Measurements from ENCODE around the gene POLG. TPM values are rescaled to one million over a fixed set of nuclear protein-coding genes. Genes with fewer than 3 reads are reported as not detected.

Gene POLG
- total RNA-seq, 2 experiments from 2014 or later: 139 to 140 TPM

DNA sequence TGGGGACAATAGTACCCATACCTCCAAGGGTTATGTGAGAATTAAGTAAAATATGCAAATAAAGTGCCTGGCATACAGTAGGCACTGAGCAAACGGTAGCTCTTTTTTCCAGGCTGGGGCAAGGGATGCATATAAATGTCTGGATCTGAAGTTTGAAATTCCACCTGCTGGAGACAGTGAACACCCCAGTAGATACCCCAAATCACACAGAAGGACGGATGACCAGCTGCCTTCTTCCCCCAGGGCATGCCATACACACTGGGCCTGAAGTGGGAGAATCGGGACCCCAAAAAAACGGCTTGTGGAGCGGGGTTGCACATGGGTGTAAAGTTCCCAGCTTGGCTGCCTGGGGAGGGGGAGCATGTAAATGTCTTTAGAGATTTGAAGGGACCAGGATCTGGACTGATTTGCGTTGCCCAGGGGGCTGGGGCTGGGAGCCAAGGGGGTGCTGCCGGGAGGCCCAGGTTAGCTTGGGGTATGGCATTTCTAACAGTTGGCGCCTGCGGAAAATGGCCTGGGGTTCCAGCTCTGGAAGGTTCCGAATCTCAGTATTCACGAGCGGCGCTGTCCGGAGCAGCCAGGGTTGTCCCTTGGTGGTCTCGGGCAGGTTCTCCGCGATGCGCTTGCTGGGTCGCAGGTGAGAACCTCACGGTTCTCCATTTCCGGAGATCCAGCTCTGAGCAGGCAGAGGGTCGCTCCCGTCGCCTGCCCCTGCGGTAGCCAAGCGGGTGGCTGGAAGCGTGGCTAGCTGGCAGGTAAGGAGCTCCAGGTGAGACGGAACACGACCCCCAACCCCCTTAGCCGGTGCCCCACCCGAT is 42.6 kb upstream of the POLG start:
- Histone ChIP-seq H3K27me3 (ENCODE audit: control insufficient read depth in 1 of 2, insufficient read depth in 2 of 2, low read length in 2 of 2) (peaks cover 70 to 83% of the 10 kb centered on the region in 2 experiments), H3K27ac (ENCODE audit: low read depth in 1 of 2, low read length in 2 of 2) (no peak overlapping the region), H3K4me1 (ENCODE audit: insufficient read depth, low read length) (peaks cover 19% of the 10 kb centered on the region), H3K9me3 (ENCODE audit: control insufficient read depth in 1 of 2, insufficient read depth in 1 of 2, low read length in 2 of 2) (peaks cover 0 to 28% of the 10 kb centered on the region in 2 experiments), H3K36me3 (ENCODE audit: insufficient read depth, low read length) (no peaks in the 10 kb centered on the region), H3K4me3 (ENCODE audit: low read length) (peak overlapping the region; percentile 43)
- DNase-seq (no peak), ATAC-seq (ENCODE audit: poor library complexity) (no peak)
- Mint-ChIP-seq H3K4me3 (peak overlapping the region; percentile 38), H3K27ac (no peak overlapping the region), H3K36me3 (ENCODE audit: low read depth) (no peaks in the 10 kb centered on the region), H3K27me3 (peaks cover 87% of the 10 kb centered on the region), H3K4me1 (ENCODE audit: low read depth) (peaks cover 4% of the 10 kb centered on the region), H3K9me3 (no peaks in the 10 kb centered on the region)
- POLR2A ChIA-PET: no interaction called here
- intact Hi-C loops (cut with DNase I, micrococcal nuclease): no loop called here
- CTCF ChIA-PET: interaction anchor here (1.6 kb wide), 1 partner anchor 19 kb away, joined by 9 read pairs; no protein-coding TSS in a partner anchor
- TF ChIP-seq, protein P1, sequence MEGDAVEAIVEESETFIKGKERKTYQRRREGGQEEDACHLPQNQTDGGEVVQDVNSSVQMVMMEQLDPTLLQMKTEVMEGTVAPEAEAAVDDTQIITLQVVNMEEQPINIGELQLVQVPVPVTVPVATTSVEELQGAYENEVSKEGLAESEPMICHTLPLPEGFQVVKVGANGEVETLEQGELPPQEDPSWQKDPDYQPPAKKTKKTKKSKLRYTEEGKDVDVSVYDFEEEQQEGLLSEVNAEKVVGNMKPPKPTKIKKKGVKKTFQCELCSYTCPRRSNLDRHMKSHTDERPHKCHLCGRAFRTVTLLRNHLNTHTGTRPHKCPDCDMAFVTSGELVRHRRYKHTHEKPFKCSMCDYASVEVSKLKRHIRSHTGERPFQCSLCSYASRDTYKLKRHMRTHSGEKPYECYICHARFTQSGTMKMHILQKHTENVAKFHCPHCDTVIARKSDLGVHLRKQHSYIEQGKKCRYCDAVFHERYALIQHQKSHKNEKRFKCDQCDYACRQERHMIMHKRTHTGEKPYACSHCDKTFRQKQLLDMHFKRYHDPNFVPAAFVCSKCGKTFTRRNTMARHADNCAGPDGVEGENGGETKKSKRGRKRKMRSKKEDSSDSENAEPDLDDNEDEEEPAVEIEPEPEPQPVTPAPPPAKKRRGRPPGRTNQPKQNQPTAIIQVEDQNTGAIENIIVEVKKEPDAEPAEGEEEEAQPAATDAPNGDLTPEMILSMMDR (IDR thresholded peaks at IDR 0.05): no peak

DNA sequence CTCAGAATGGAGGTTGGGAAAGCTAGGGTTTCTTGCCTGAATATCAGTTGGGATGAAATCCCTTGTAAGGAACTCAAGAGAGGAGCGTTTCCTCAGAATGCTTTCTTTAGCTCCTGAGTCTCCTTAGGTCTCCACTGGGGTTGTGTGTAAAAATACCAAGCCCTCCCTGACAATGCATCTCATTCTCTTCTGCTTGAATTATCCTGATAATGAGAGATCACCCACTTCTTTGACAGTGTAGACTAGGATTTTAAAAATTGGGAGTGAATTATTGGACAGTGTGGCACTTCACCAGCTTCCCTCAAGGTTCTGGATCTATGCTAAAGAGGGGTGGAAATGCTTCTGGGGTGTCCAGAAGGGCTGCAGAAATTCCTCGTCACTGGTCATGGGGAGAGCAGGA is 41.8 kb upstream of the POLG start:
- peaks cover 76 to 90% of the 10 kb centered on the region in 2 experiments for H3K27me3 ChIP-seq (ENCODE audit: control insufficient read depth in 1 of 2, insufficient read depth in 2 of 2, low read length in 2 of 2)
- H3K4me3 ChIP-seq (ENCODE audit: low read length): no peak overlapping the region
- no peaks in the 10 kb centered on the region for H3K36me3 Mint-ChIP-seq (ENCODE audit: low read depth)
- H3K4me1 Mint-ChIP-seq (ENCODE audit: low read depth): peaks cover 4% of the 10 kb centered on the region
- no peak for ATAC-seq (ENCODE audit: poor library complexity)
- TF ChIP-seq, protein P1 (IDR thresholded peaks at IDR 0.05): no peak
- H3K36me3 ChIP-seq (ENCODE audit: insufficient read depth, low read length): no peaks in the 10 kb centered on the region
- ChIA-PET CTCF (no interaction called here), POLR2A (no interaction called here)
- peaks cover 0 to 32% of the 10 kb centered on the region in 2 experiments for H3K9me3 ChIP-seq (ENCODE audit: control insufficient read depth in 1 of 2, insufficient read depth in 1 of 2, low read length in 2 of 2)
- H3K27ac ChIP-seq (ENCODE audit: low read depth in 1 of 2, low read length in 2 of 2): no peak overlapping the region
- intact Hi-C loops (cut with DNase I, micrococcal nuclease): no loop called here
- no peak for DNase-seq
- H3K9me3 Mint-ChIP-seq: no peaks in the 10 kb centered on the region
- peaks cover 85% of the 10 kb centered on the region for H3K27me3 Mint-ChIP-seq
- H3K4me1 ChIP-seq (ENCODE audit: insufficient read depth, low read length): peaks cover 22% of the 10 kb centered on the region
- no peak overlapping the region for H3K4me3 Mint-ChIP-seq
- H3K27ac Mint-ChIP-seq: no peak overlapping the region

DNA sequence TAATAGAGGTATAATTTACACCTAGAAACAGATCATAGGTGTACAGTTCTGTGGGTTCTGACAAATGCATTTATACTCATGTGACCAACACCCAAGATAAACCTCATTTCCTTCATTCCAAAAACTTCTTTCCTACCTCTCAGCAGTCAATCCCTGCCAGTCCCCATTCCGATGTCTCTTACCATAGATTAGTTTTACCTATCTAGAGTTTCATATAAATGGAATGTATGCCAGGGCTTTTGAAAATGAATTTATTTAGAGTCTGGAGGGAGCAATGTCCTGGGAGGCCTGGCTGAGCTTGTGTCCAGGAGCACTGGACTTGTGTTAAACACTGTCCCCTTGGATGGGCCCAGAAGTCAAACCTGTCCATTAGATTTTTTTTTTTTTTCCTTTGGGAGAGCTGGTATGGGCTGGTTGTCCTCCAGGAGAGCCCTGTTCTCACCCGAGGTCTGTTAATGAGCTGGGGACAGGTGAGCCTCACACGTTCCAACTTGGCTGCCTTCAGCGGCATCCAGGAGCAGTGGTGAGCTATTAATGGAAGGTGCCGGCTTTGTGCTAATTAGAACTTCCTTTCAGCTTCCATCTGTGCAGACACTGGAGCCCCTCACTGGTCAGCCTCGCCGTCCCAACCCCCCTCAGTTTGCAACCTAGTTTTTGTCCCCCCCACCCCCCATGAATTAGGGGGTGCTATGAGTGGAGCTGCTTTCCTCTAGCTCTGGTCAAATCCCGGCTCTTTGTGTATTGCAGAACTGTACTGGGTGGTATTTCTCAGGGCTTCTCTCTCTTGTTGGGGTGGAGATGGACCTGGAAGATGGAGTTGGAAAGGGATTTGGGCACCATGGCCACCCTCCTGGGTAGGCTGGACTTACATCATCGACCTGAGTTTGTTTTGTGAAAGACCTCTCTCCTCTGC is 40.7 kb upstream of the POLG start:
- Histone ChIP-seq H3K4me1 (ENCODE audit: insufficient read depth, low read length) (peaks cover 31% of the 10 kb centered on the region), H3K27me3 (ENCODE audit: control insufficient read depth in 1 of 2, insufficient read depth in 2 of 2, low read length in 2 of 2) (peaks cover 82 to 93% of the 10 kb centered on the region in 2 experiments), H3K4me3 (ENCODE audit: low read length) (no peak overlapping the region), H3K27ac (ENCODE audit: low read depth in 1 of 2, low read length in 2 of 2) (no peak overlapping the region), H3K36me3 (ENCODE audit: insufficient read depth, low read length) (no peaks in the 10 kb centered on the region), H3K9me3 (ENCODE audit: control insufficient read depth in 1 of 2, insufficient read depth in 1 of 2, low read length in 2 of 2) (peaks cover 0 to 40% of the 10 kb centered on the region in 2 experiments)
- ChIA-PET POLR2A (no interaction called here), CTCF (interaction anchor here (1.0 kb wide), 1 partner anchor 16 kb away, joined by 4 read pairs; no protein-coding TSS in a partner anchor)
- no peaks in the 10 kb centered on the region for H3K9me3 Mint-ChIP-seq
- no peak overlapping the region for H3K4me3 Mint-ChIP-seq
- intact Hi-C loops (cut with DNase I, micrococcal nuclease): no loop called here
- H3K27me3 Mint-ChIP-seq: peaks cover 81% of the 10 kb centered on the region
- H3K27ac Mint-ChIP-seq: no peak overlapping the region
- TF ChIP-seq, protein P1 (IDR thresholded peaks at IDR 0.05): no peak
- ATAC-seq (ENCODE audit: poor library complexity) (no peak), DNase-seq (no peak)
- no peaks in the 10 kb centered on the region for H3K36me3 Mint-ChIP-seq (ENCODE audit: low read depth)
- peaks cover 4% of the 10 kb centered on the region for H3K4me1 Mint-ChIP-seq (ENCODE audit: low read depth)

Measured in CD4-positive, alpha-beta T cell (primary cell).